ENCODE data around the gene CTBP1.

CTBP1 gene

DNA sequence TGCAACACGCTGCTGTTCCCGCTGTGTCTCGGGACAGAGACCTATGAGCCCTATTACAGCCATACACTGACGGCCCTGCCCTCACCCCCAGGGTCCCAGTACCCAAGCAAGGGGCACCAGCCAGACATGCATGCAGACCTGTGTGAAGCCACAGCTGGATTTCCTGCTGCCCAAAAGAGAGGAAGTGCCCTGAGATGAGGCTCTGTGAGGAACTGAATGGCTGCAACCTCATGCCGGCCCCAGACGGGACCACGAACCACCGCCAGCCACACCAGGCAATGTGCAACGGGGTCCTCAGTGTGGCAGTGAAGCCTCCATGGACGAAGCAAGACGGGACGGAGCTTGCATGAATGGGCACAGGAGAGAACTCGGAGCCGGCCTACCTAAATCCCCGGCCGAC lies 21.1 kb downstream of the CTBP1 start:
- Histone ChIP-seq H4K8ac (ENCODE audit: low read length) (peak overlapping the region; percentile 50), H2BK5ac (ENCODE audit: low read depth, low read length, poor library complexity, severe bottlenecking) (no peak overlapping the region), H2BK120ac (ENCODE audit: low read depth, low read length) (no peak overlapping the region), H3K27me3 (ENCODE audit: control insufficient read depth in 1 of 2, insufficient read depth in 1 of 2, low read length in 2 of 2) (no peaks in the 10 kb centered on the region), H3K14ac (ENCODE audit: low read length in 2 of 2) (no peak overlapping the region), H3K9ac (ENCODE audit: low read length) (no peak overlapping the region), H2BK15ac (ENCODE audit: low read depth, poor library complexity, severe bottlenecking) (no peak overlapping the region), H3K4me2 (ENCODE audit: low read length, poor library complexity, severe bottlenecking) (no peak overlapping the region), H3K23ac (ENCODE audit: low read length in 2 of 2) (no peak overlapping the region), H2BK12ac (ENCODE audit: low read length in 2 of 2) (no peak overlapping the region), H3K9me3 (ENCODE audit: control insufficient read depth, low read length) (no peaks in the 10 kb centered on the region), H3K18ac (ENCODE audit: low read depth in 1 of 2, low read length in 2 of 2) (no peak overlapping the region), H2AFZ (ENCODE audit: low read depth, low read length) (no peak overlapping the region), H3K4ac (ENCODE audit: low read depth in 1 of 2, low read length in 2 of 2) (no peak overlapping the region), H3K27ac (ENCODE audit: low read length, poor library complexity, severe bottlenecking) (no peak overlapping the region), H3K4me3 (ENCODE audit: insufficient read depth in 1 of 2, low read depth in 1 of 2, low read length in 2 of 2) (no peak overlapping the region), H4K91ac (ENCODE audit: low read length) (no peak overlapping the region), H2AK5ac (ENCODE audit: low read length, severe bottlenecking) (no peak overlapping the region), H3K79me1 (replicated peaks; ENCODE audit: low read length, poor library complexity, severe bottlenecking) (peaks cover 58% of the 10 kb centered on the region), H3K4me1 (ENCODE audit: control insufficient read depth, insufficient read depth, low read depth, low read length) (peaks cover 6% of the 10 kb centered on the region), H3K36me3 (ENCODE audit: control insufficient read depth in 1 of 2, insufficient read depth in 2 of 2, low read depth in 1 of 2, low read length in 2 of 2) (peaks cover 83 to 96% of the 10 kb centered on the region in 2 experiments)
- 97% methylated on average over 14 of the region's 16 CpGs for WGBS
- no peak for DNase-seq

DNA sequence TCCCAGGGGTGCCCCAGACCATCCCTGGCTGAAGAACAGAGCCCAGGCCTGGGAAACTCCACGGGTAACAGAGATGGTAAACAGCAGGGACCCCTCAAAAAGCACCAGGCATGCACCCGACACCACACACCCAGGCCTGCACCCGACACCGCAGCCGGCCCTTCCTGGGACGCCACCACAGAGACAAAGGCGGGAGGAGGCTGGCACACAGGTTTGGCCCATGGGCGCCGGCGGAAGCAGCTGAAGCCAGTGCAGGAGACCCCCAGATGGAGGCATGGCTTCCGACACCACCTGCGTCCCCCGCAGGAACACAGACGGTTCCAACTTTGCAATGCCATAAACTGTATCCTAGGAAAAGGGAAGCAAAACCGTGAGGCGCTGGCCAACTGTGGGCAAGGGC lies 22.3 kb downstream of the CTBP1 start:
- H4K91ac ChIP-seq (ENCODE audit: low read length), result no peak overlapping the region
- H3K14ac ChIP-seq (ENCODE audit: low read length in 2 of 2), result no peak overlapping the region
- H2BK120ac ChIP-seq (ENCODE audit: low read depth, low read length), result no peak overlapping the region
- H3K27ac ChIP-seq (ENCODE audit: low read length, poor library complexity, severe bottlenecking), result no peak overlapping the region
- H3K23ac ChIP-seq (ENCODE audit: low read length in 2 of 2), result no peak overlapping the region
- no peaks in the 10 kb centered on the region for H3K27me3 ChIP-seq (ENCODE audit: control insufficient read depth in 1 of 2, insufficient read depth in 1 of 2, low read length in 2 of 2)
- H2AFZ ChIP-seq (ENCODE audit: low read depth, low read length), result no peak overlapping the region
- no peak overlapping the region for H3K4me3 ChIP-seq (ENCODE audit: insufficient read depth in 1 of 2, low read depth in 1 of 2, low read length in 2 of 2)
- WGBS, result 97% methylated on average over 16 of the region's 16 CpGs
- peaks cover 81 to 100% of the 10 kb centered on the region in 2 experiments for H3K36me3 ChIP-seq (ENCODE audit: control insufficient read depth in 1 of 2, insufficient read depth in 2 of 2, low read depth in 1 of 2, low read length in 2 of 2)
- no peak overlapping the region for H3K18ac ChIP-seq (ENCODE audit: low read depth in 1 of 2, low read length in 2 of 2)
- H2AK5ac ChIP-seq (ENCODE audit: low read length, severe bottlenecking), result no peak overlapping the region
- peaks cover 2% of the 10 kb centered on the region for H3K4me1 ChIP-seq (ENCODE audit: control insufficient read depth, insufficient read depth, low read depth, low read length)
- no peak overlapping the region for H2BK12ac ChIP-seq (ENCODE audit: low read length in 2 of 2)
- H3K9ac ChIP-seq (ENCODE audit: low read length), result no peak overlapping the region
- no peak overlapping the region for H2BK5ac ChIP-seq (ENCODE audit: low read depth, low read length, poor library complexity, severe bottlenecking)
- H3K79me1 ChIP-seq (replicated peaks; ENCODE audit: low read length, poor library complexity, severe bottlenecking), result peaks cover 65% of the 10 kb centered on the region
- no peak overlapping the region for H4K8ac ChIP-seq (ENCODE audit: low read length)
- no peak overlapping the region for H3K4ac ChIP-seq (ENCODE audit: low read depth in 1 of 2, low read length in 2 of 2)
- no peak overlapping the region for H3K4me2 ChIP-seq (ENCODE audit: low read length, poor library complexity, severe bottlenecking)
- no peak for DNase-seq
- no peaks in the 10 kb centered on the region for H3K9me3 ChIP-seq (ENCODE audit: control insufficient read depth, low read length)
- peak overlapping the region; percentile 1 for H2BK15ac ChIP-seq (ENCODE audit: low read depth, poor library complexity, severe bottlenecking)

DNA sequence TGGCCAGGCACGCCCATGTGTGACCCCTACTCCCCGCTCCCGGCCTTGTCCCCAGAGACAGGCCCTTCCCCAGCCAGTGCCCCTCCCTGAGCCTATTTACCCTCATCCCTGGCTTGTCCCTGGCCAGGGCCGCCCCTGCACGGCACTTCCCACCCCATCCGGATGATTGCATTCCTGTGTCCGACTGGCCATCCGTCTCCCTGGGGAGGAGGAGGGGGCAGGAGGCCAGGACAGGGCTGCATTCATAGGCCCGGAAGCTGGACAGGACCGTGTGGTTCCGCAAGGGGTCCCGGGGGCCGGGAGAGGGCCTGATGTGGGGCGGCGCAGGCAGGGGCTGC lies 22.8 kb downstream of the CTBP1 start:
- no peak overlapping the region for H2BK5ac ChIP-seq (ENCODE audit: low read depth, low read length, poor library complexity, severe bottlenecking)
- no peak overlapping the region for H3K4me2 ChIP-seq (ENCODE audit: low read length, poor library complexity, severe bottlenecking)
- 93% methylated on average over 15 of the region's 15 CpGs for WGBS
- no peak overlapping the region for H2BK12ac ChIP-seq (ENCODE audit: low read length in 2 of 2)
- H3K9ac ChIP-seq (ENCODE audit: low read length), result no peak overlapping the region
- no peak overlapping the region for H2AFZ ChIP-seq (ENCODE audit: low read depth, low read length)
- no peaks in the 10 kb centered on the region for H3K9me3 ChIP-seq (ENCODE audit: control insufficient read depth, low read length)
- H2BK120ac ChIP-seq (ENCODE audit: low read depth, low read length), result no peak overlapping the region
- peak overlapping the region; percentile 1 for H2BK15ac ChIP-seq (ENCODE audit: low read depth, poor library complexity, severe bottlenecking)
- H3K4me1 ChIP-seq (ENCODE audit: control insufficient read depth, insufficient read depth, low read depth, low read length), result no peaks in the 10 kb centered on the region
- no peak overlapping the region for H3K18ac ChIP-seq (ENCODE audit: low read depth in 1 of 2, low read length in 2 of 2)
- no peak for DNase-seq
- H4K8ac ChIP-seq (ENCODE audit: low read length), result peak overlapping the region; percentile 53
- H3K23ac ChIP-seq (ENCODE audit: low read length in 2 of 2), result no peak overlapping the region
- no peak overlapping the region for H3K14ac ChIP-seq (ENCODE audit: low read length in 2 of 2)
- peaks cover 81 to 100% of the 10 kb centered on the region in 2 experiments for H3K36me3 ChIP-seq (ENCODE audit: control insufficient read depth in 1 of 2, insufficient read depth in 2 of 2, low read depth in 1 of 2, low read length in 2 of 2)
- H3K79me1 ChIP-seq (replicated peaks; ENCODE audit: low read length, poor library complexity, severe bottlenecking), result peaks cover 65% of the 10 kb centered on the region
- H3K4ac ChIP-seq (ENCODE audit: low read depth in 1 of 2, low read length in 2 of 2), result no peak overlapping the region
- no peak overlapping the region for H3K27ac ChIP-seq (ENCODE audit: low read length, poor library complexity, severe bottlenecking)
- no peak overlapping the region for H4K91ac ChIP-seq (ENCODE audit: low read length)
- H2AK5ac ChIP-seq (ENCODE audit: low read length, severe bottlenecking), result no peak overlapping the region
- H3K27me3 ChIP-seq (ENCODE audit: control insufficient read depth in 1 of 2, insufficient read depth in 1 of 2, low read length in 2 of 2), result no peaks in the 10 kb centered on the region
- no peak overlapping the region for H3K4me3 ChIP-seq (ENCODE audit: insufficient read depth in 1 of 2, low read depth in 1 of 2, low read length in 2 of 2)

- no peak overlapping the region for H3K23ac ChIP-seq (ENCODE audit: low read length in 2 of 2)
- no peak overlapping the region for H4K91ac ChIP-seq (ENCODE audit: low read length)
- H3K27ac ChIP-seq (ENCODE audit: low read length, poor library complexity, severe bottlenecking), result no peak overlapping the region
- peak overlapping the region in 1 of 2 experiments; percentile 38 for H3K18ac ChIP-seq (ENCODE audit: low read depth in 1 of 2, low read length in 2 of 2)
- no peak overlapping the region for H2BK120ac ChIP-seq (ENCODE audit: low read depth, low read length)
- H3K27me3 ChIP-seq (ENCODE audit: control insufficient read depth in 1 of 2, insufficient read depth in 1 of 2, low read length in 2 of 2), result no peaks in the 10 kb centered on the region
- H3K9me3 ChIP-seq (ENCODE audit: control insufficient read depth, low read length), result no peaks in the 10 kb centered on the region
- H3K4ac ChIP-seq (ENCODE audit: low read depth in 1 of 2, low read length in 2 of 2), result no peak overlapping the region
- no peak overlapping the region for H2AFZ ChIP-seq (ENCODE audit: low read depth, low read length)
- H2AK5ac ChIP-seq (ENCODE audit: low read length, severe bottlenecking), result no peak overlapping the region
- H2BK15ac ChIP-seq (ENCODE audit: low read depth, poor library complexity, severe bottlenecking), result no peak overlapping the region
- H3K4me3 ChIP-seq (ENCODE audit: insufficient read depth in 1 of 2, low read depth in 1 of 2, low read length in 2 of 2), result no peak overlapping the region
- H3K4me1 ChIP-seq (ENCODE audit: control insufficient read depth, insufficient read depth, low read depth, low read length), result no peaks in the 10 kb centered on the region
- H3K36me3 ChIP-seq (ENCODE audit: control insufficient read depth in 1 of 2, insufficient read depth in 2 of 2, low read depth in 1 of 2, low read length in 2 of 2), result peaks cover 81 to 98% of the 10 kb centered on the region in 2 experiments
- H3K79me1 ChIP-seq (replicated peaks; ENCODE audit: low read length, poor library complexity, severe bottlenecking), result peaks cover 66% of the 10 kb centered on the region
- WGBS, result 98% methylated on average over 67 of the region's 67 CpGs
- H3K14ac ChIP-seq (ENCODE audit: low read length in 2 of 2), result no peak overlapping the region
- no peak overlapping the region for H2BK5ac ChIP-seq (ENCODE audit: low read depth, low read length, poor library complexity, severe bottlenecking)
- no peak overlapping the region for H3K4me2 ChIP-seq (ENCODE audit: low read length, poor library complexity, severe bottlenecking)
- H3K9ac ChIP-seq (ENCODE audit: low read length), result no peak overlapping the region
- H4K8ac ChIP-seq (ENCODE audit: low read length), result no peak overlapping the region
- no peak overlapping the region for H2BK12ac ChIP-seq (ENCODE audit: low read length in 2 of 2)
- no peak for DNase-seq
Measured at GRCh38 chr4:1225272-1226143, 23.4 kb downstream of the CTBP1 start.

Data from mesenchymal stem cell (in vitro differentiated cells and primary cell).